ENCODE measurements around the gene YPEL5. TPM values are rescaled to one million over a fixed set of nuclear protein-coding genes. Genes with fewer than 3 reads are reported as not detected.

The YPEL5 gene
- total RNA-seq, 1 donor from 2014 or later = 57.4 TPM

GRCh38 chr2:30177956-30178355 is 31.1 kb downstream of the YPEL5 start:
- no peaks in the 10 kb centered on the region for H3K9me3 Mint-ChIP-seq
- no peaks in the 10 kb centered on the region for H3K36me3 Mint-ChIP-seq (ENCODE audit: low read depth)
- ChIA-PET POLR2A (no interaction called here), CTCF (interaction anchor here (1.7 kb wide), 1 partner anchor 534 kb away, joined by 3 read pairs; no protein-coding TSS in a partner anchor)
- H3K27me3 Mint-ChIP-seq = peaks cover 3% of the 10 kb centered on the region
- TF ChIP-seq CTCF (IDR thresholded peaks at IDR 0.05) = no peak
- ATAC-seq (ENCODE audit: low read depth) = no peak
- no peak for DNase-seq
- H3K4me3 Mint-ChIP-seq = no peak overlapping the region
- intact Hi-C loops (cut with micrococcal nuclease) = no loop called here
- no peaks in the 10 kb centered on the region for H3K4me1 Mint-ChIP-seq
- no peak overlapping the region for H3K27ac Mint-ChIP-seq

GRCh38 chr2:30178618-30179434 is 32.0 kb downstream of the YPEL5 start:
- Mint-ChIP-seq H3K36me3 (ENCODE audit: low read depth) (no peaks in the 10 kb centered on the region), H3K4me1 (no peaks in the 10 kb centered on the region), H3K27ac (no peak overlapping the region), H3K4me3 (no peak overlapping the region), H3K27me3 (peaks cover 3% of the 10 kb centered on the region), H3K9me3 (no peaks in the 10 kb centered on the region)
- no peak for ATAC-seq (ENCODE audit: low read depth)
- no peak for TF ChIP-seq CTCF (IDR thresholded peaks at IDR 0.05)
- ChIA-PET POLR2A (no interaction called here), CTCF (interaction anchor here (1.5 to 1.7 kb wide), 2 partner anchors 527 to 533 kb away, joined by 3 read pairs; no protein-coding TSS in a partner anchor)
- DNase-seq = no peak
- intact Hi-C loops (cut with micrococcal nuclease) = no loop called here

- Mint-ChIP-seq H3K27ac (no peak overlapping the region), H3K36me3 (ENCODE audit: low read depth) (no peaks in the 10 kb centered on the region), H3K9me3 (no peaks in the 10 kb centered on the region), H3K27me3 (peaks cover 3% of the 10 kb centered on the region), H3K4me3 (no peak overlapping the region), H3K4me1 (no peaks in the 10 kb centered on the region)
- intact Hi-C loops (cut with micrococcal nuclease) = no loop called here
- ATAC-seq (ENCODE audit: low read depth) = no peak
- no peak for TF ChIP-seq CTCF (IDR thresholded peaks at IDR 0.05)
- no peak for DNase-seq
- ChIA-PET CTCF (interaction anchor here (0.6 to 1.7 kb wide), 3 partner anchors 14 to 532 kb away, joined by 3 to 4 read pairs (median 3); no protein-coding TSS in a partner anchor), POLR2A (no interaction called here)
Observed at GRCh38 chr2:30179536-30179935, 32.7 kb downstream of the YPEL5 start.

GRCh38 chr2:30180226-30180625 is 33.4 kb downstream of the YPEL5 start:
- Mint-ChIP-seq H3K9me3 (no peaks in the 10 kb centered on the region), H3K4me1 (no peaks in the 10 kb centered on the region), H3K27me3 (peaks cover 3% of the 10 kb centered on the region), H3K4me3 (no peak overlapping the region), H3K27ac (no peak overlapping the region), H3K36me3 (ENCODE audit: low read depth) (no peaks in the 10 kb centered on the region)
- intact Hi-C loops (cut with micrococcal nuclease) = no loop called here
- DNase-seq (no peak), ATAC-seq (ENCODE audit: low read depth) (no peak)
- ChIA-PET CTCF (no interaction called here), POLR2A (no interaction called here)
- no peak for TF ChIP-seq CTCF (IDR thresholded peaks at IDR 0.05)

GRCh38 chr2:30181176-30181575 is 34.4 kb downstream of the YPEL5 start:
- no peaks in the 10 kb centered on the region for H3K9me3 Mint-ChIP-seq
- ATAC-seq (ENCODE audit: low read depth) (no peak), DNase-seq (no peak)
- intact Hi-C loops (cut with micrococcal nuclease) = no loop called here
- H3K36me3 Mint-ChIP-seq (ENCODE audit: low read depth) = no peaks in the 10 kb centered on the region
- no peak for TF ChIP-seq CTCF (IDR thresholded peaks at IDR 0.05)
- ChIA-PET CTCF (interaction anchor here (0.8 kb wide), 1 partner anchor 530 kb away, joined by 4 read pairs; no protein-coding TSS in a partner anchor), POLR2A (interaction anchor here (1.1 kb wide), 1 partner anchor 35 kb away, joined by 3 read pairs; the partner anchor contains the start of gene YPEL5)
- H3K4me3 Mint-ChIP-seq = no peak overlapping the region
- H3K27ac Mint-ChIP-seq = no peak overlapping the region
- no peaks in the 10 kb centered on the region for H3K4me1 Mint-ChIP-seq
- H3K27me3 Mint-ChIP-seq = peaks cover 3% of the 10 kb centered on the region
